Caco-2 (cell line): ENCODE measurements around the gene TMPRSS4. TPM values are rescaled to one million over a fixed set of nuclear protein-coding genes. Genes with fewer than 3 reads are reported as not detected.

ENCODE experiments used
- BruUV-seq: library from RNA; stranded (reverse); fragments of 400-500 nt; replicated peaks from 2 replicates; lab custom pipeline; 2021; lab: Mats Ljungman, UMichigan
- CTCF ChIA-PET: fragments of 300-600 bp; sonication (Branson Sonifier 250); formaldehyde crosslinking; loops from one replicate; lab custom pipeline; 2022; ENCODE audit warnings: antibody characterized with exemption; lab: Charles Lee
- POLR2A ChIA-PET: fragments of 300-600 bp; sonication (Branson Sonifier 250); formaldehyde crosslinking; loops from one replicate; lab custom pipeline; 2022; ENCODE audit warnings: antibody characterized with exemption; lab: Charles Lee
- DNase-seq, 2 experiments: peaks; one replicate each; pipeline versions ENCODE4 v3.0.0 to v3.0.0-alpha.2; 2020 to 2022
- H3K27me3 ChIP-seq: replicated peaks from 2 replicates; pipeline ENCODE4 v1.6.0; 2011; ENCODE audit warnings: low read length; ENCODE audit not compliant: control insufficient read depth, insufficient read depth
- H3K36me3 ChIP-seq: 2 replicates; pipeline ENCODE4 v1.5.1; 2011; ENCODE audit warnings: low read length; ENCODE audit not compliant: control insufficient read depth, insufficient read depth
- H3K4me1 ChIP-seq: fragments of 250-450 bp; sonication (Bioruptor Pico); 2 replicates; pipeline ENCODE4 v1.5.1; 2020; ENCODE audit warnings: mild to moderate bottlenecking
- H3K4me3 ChIP-seq: 2 replicates; pipeline ENCODE4 v1.5.1; 2011; ENCODE audit warnings: low read depth, mild to moderate bottlenecking, control low read depth, low read length
- H3K9me3 ChIP-seq: fragments of 250-450 bp; sonication (Bioruptor Pico); 2 replicates; pipeline ENCODE4 v1.5.1; 2020; ENCODE audit warnings: mild to moderate bottlenecking, moderate library complexity
- H3K27ac Mint-ChIP-seq: one replicate; pipeline ENCODE4 v1.8.0; 2022; ENCODE audit warnings: mixed read lengths; ENCODE audit not compliant: unreplicated experiment
- H3K27me3 Mint-ChIP-seq: one replicate; pipeline ENCODE4 v1.8.0; 2022; ENCODE audit warnings: mixed read lengths; ENCODE audit not compliant: insufficient read depth, unreplicated experiment
- H3K36me3 Mint-ChIP-seq: one replicate; pipeline ENCODE4 v1.8.0; 2022; ENCODE audit warnings: mild to moderate bottlenecking, mixed read lengths; ENCODE audit not compliant: insufficient read depth, unreplicated experiment
- H3K4me1 Mint-ChIP-seq: one replicate; pipeline ENCODE4 v1.8.0; 2022; ENCODE audit warnings: low read depth, mixed read lengths; ENCODE audit not compliant: unreplicated experiment
- H3K4me3 Mint-ChIP-seq: one replicate; pipeline ENCODE4 v1.8.0; 2022; ENCODE audit warnings: mild to moderate bottlenecking, moderate library complexity, mixed read lengths; ENCODE audit not compliant: unreplicated experiment
- H3K9me3 Mint-ChIP-seq: one replicate; pipeline ENCODE4 v1.8.0; 2022; ENCODE audit warnings: mixed read lengths; ENCODE audit not compliant: unreplicated experiment
- intact Hi-C: fragments of 100-400 bp; cut with micrococcal nuclease; formaldehyde crosslinking; loops from one replicate; pipeline ENCODE4 v1.10.0; 2022; ENCODE audit not compliant: unreplicated experiment
- total RNA-seq: library from RNA; stranded (reverse); gene quantifications from 2 replicates; pipeline ENCODE4 v1.2.3, GENCODE V29; 2022
- TF ChIP-seq, protein P1 (sequence below), 2 experiments: fragments of 200-600 bp in 1 of 2; IDR thresholded peaks; 1 replicate in 1 of 2; 2 replicates in 1 of 2; pipeline versions ENCODE4 v1.5.1 to v1.8.0; 2011 to 2022; ENCODE audit warnings: antibody characterized with exemption in 1 of 2, control low read depth in 1 of 2, inconsistent platforms in 1 of 2, low read depth in 1 of 2, low read length in 1 of 2, mild to moderate bottlenecking in 1 of 2, moderate library complexity in 1 of 2; ENCODE audit not compliant: insufficient read depth in 1 of 2, severe bottlenecking in 1 of 2, unreplicated experiment in 1 of 2

Gene TMPRSS4
- total RNA-seq, 1 experiment from 2014 or later, result 86.4 TPM

DNA sequence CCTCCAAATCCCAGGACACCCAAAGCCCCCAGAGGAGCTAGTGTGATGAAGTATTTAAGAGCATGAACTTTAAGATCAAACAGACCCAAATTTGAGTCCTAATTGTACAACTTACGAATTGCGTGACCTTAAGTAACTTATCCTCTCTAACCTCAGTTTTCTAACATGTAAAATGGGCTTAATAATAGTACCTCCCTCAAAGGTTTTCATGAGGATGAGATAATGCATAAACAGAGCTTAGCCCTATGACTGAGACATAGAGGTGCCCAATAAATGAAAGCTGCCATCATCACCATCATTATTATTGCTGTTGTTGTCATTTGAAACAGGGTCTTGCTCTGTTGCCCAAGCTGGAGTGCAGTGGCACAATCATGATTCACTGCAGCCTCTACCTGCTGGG, 90.4 kb downstream of the TMPRSS4 start:
- no peaks in the 10 kb centered on the region for H3K27me3 Mint-ChIP-seq
- Histone ChIP-seq H3K4me1 (peaks cover 3% of the 10 kb centered on the region; the same call in 1 of the 2 replicates), H3K9me3 (no peaks in the 10 kb centered on the region), H3K4me3 (no peak overlapping the region), H3K36me3 (no peaks in the 10 kb centered on the region), H3K27me3 (no peaks in the 10 kb centered on the region; the same call in 1 of the 2 replicates)
- intact Hi-C loops, result no loop called here
- peaks cover 16% of the 10 kb centered on the region for H3K4me1 Mint-ChIP-seq
- TF ChIP-seq, protein P1, sequence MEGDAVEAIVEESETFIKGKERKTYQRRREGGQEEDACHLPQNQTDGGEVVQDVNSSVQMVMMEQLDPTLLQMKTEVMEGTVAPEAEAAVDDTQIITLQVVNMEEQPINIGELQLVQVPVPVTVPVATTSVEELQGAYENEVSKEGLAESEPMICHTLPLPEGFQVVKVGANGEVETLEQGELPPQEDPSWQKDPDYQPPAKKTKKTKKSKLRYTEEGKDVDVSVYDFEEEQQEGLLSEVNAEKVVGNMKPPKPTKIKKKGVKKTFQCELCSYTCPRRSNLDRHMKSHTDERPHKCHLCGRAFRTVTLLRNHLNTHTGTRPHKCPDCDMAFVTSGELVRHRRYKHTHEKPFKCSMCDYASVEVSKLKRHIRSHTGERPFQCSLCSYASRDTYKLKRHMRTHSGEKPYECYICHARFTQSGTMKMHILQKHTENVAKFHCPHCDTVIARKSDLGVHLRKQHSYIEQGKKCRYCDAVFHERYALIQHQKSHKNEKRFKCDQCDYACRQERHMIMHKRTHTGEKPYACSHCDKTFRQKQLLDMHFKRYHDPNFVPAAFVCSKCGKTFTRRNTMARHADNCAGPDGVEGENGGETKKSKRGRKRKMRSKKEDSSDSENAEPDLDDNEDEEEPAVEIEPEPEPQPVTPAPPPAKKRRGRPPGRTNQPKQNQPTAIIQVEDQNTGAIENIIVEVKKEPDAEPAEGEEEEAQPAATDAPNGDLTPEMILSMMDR (IDR thresholded peaks at IDR 0.05; ENCODE audit: insufficient read depth in 1 of 2, low read depth in 1 of 2, low read length in 1 of 2, severe bottlenecking in 1 of 2, unreplicated experiment in 1 of 2), result no peak
- no peak overlapping the region for H3K27ac Mint-ChIP-seq
- ChIA-PET POLR2A (no interaction called here), CTCF (interaction anchor here (1.2 kb wide), 1 partner anchor 11 kb away, joined by 3 read pairs; no protein-coding TSS in a partner anchor)
- no peak overlapping the region for H3K4me3 Mint-ChIP-seq
- DNase-seq, result no peak
- no TSS peak for BruUV-seq
- H3K9me3 Mint-ChIP-seq, result no peaks in the 10 kb centered on the region
- H3K36me3 Mint-ChIP-seq, result no peaks in the 10 kb centered on the region

DNA sequence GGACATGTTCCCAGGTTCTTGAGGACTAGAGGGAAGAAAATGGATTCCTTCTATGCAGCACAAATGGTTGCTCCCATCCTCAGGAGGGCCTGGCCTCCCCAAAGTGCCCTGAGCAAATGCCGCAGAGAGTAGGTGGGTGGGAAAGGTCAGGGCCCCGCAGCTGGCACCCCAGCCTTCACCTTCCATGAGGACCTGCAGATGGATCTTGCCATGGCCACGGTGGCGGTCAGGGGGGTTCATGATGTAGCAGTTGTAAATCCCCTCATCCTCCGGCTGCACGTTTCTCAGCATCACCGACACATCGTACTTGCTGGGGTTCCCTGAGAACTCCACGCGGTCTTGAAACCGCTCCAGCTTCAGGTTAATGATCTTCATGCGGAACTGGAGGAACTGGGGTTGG, 91.0 kb downstream of the TMPRSS4 start:
- Histone ChIP-seq H3K9me3 (no peaks in the 10 kb centered on the region), H3K36me3 (no peaks in the 10 kb centered on the region), H3K4me3 (no peak overlapping the region), H3K4me1 (peaks cover 3% of the 10 kb centered on the region; the same call in 1 of the 2 replicates), H3K27me3 (no peaks in the 10 kb centered on the region; the same call in 1 of the 2 replicates)
- H3K9me3 Mint-ChIP-seq, result no peaks in the 10 kb centered on the region
- no peak for DNase-seq
- TF ChIP-seq, protein P1 (IDR thresholded peaks at IDR 0.05; ENCODE audit: insufficient read depth in 1 of 2, low read depth in 1 of 2, low read length in 1 of 2, severe bottlenecking in 1 of 2, unreplicated experiment in 1 of 2), result no peak
- H3K36me3 Mint-ChIP-seq, result no peaks in the 10 kb centered on the region
- BruUV-seq, result no TSS peak
- no peak overlapping the region for H3K4me3 Mint-ChIP-seq
- CTCF ChIA-PET, result interaction anchor here (1.2 kb wide), 1 partner anchor 11 kb away, joined by 3 read pairs; no protein-coding TSS in a partner anchor
- intact Hi-C loops, result no loop called here
- peaks cover 16% of the 10 kb centered on the region for H3K4me1 Mint-ChIP-seq
- no peaks in the 10 kb centered on the region for H3K27me3 Mint-ChIP-seq
- POLR2A ChIA-PET, result no interaction called here
- H3K27ac Mint-ChIP-seq, result no peak overlapping the region

DNA sequence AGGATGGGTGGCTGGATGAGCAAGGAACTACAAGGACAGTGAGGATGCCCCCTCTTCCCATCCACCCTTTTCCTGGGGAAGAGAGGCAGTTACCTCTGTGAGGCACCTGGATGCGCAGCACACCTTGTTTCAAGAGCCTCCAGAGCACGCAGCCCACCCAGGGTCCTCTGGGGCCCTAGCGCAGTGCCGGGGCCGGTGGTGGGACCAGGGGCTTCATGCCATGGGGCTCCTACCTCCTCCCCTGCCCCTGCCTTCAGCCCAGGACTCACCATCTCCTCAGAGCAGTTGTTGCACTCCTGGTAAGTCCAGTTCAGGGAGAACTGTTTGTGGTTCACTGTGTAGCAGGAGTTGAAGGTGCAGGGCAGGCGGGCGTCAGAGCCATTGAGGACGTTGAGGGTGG, 91.4 kb downstream of the TMPRSS4 start:
- no peaks in the 10 kb centered on the region for H3K36me3 ChIP-seq
- ChIA-PET POLR2A (no interaction called here), CTCF (no interaction called here)
- TF ChIP-seq, protein P1 (IDR thresholded peaks at IDR 0.05; ENCODE audit: insufficient read depth in 1 of 2, low read depth in 1 of 2, low read length in 1 of 2, severe bottlenecking in 1 of 2, unreplicated experiment in 1 of 2), result no peak
- H3K4me1 ChIP-seq, result peaks cover 3% of the 10 kb centered on the region; the same call in 1 of the 2 replicates
- no peak for DNase-seq
- no peaks in the 10 kb centered on the region; the same call in 1 of the 2 replicates for H3K27me3 ChIP-seq
- BruUV-seq, result no TSS peak
- Mint-ChIP-seq H3K36me3 (no peaks in the 10 kb centered on the region), H3K9me3 (no peaks in the 10 kb centered on the region), H3K27ac (no peak overlapping the region), H3K4me1 (peaks cover 13% of the 10 kb centered on the region), H3K27me3 (no peaks in the 10 kb centered on the region), H3K4me3 (no peak overlapping the region)
- intact Hi-C loops, result no loop called here
- no peaks in the 10 kb centered on the region for H3K9me3 ChIP-seq
- no peak overlapping the region for H3K4me3 ChIP-seq
